HG02981 (cell line): Measurements from ENCODE around the gene SF1.
A peak's percentile ranks its signal among the peaks of the same experiment; 100 is the strongest.

Experiments used
- ATAC-seq: cut with Tn5 transposase; IDR thresholded peaks from one replicate; pipeline ENCODE4 v1.9.1; 2021; ENCODE audit warnings: mild to moderate bottlenecking, moderate library complexity; ENCODE audit not compliant: unreplicated experiment

Gene SF1

GRCh38 chr11:64728757-64729365 lies 49.5 kb downstream of the SF1 start:
- no peak for ATAC-seq

GRCh38 chr11:64726867-64727530 lies 51.3 kb downstream of the SF1 start:
- ATAC-seq = no peak

GRCh38 chr11:64726211-64726641 lies 52.1 kb downstream of the SF1 start:
- no peak for ATAC-seq

- ATAC-seq = no peak
These were observed 53.3 kb downstream of the SF1 start for GRCh38 chr11:64724863-64725532.

- no peak for ATAC-seq
These were observed 54.2 kb downstream of the SF1 start for GRCh38 chr11:64723907-64724862.

- peak; percentile 68 for ATAC-seq
These were observed 55.0 kb downstream of the SF1 start, which contains the start of gene NRXN2 for GRCh38 chr11:64723117-64723906. Gene NRXN2, minus strand, starts transcription at chr11:64723197. Its CDS starts 9,498 bp downstream, at chr11:64713699.

GRCh38 chr11:64722141-64723065 lies 55.9 kb downstream of the SF1 start:
- ATAC-seq = no peak

GRCh38 chr11:64721359-64721699 lies 57.0 kb downstream of the SF1 start:
- no peak for ATAC-seq

- no peak for ATAC-seq
These were observed 57.5 kb downstream of the SF1 start for GRCh38 chr11:64720640-64721358.

GRCh38 chr11:64720167-64720566 lies 58.2 kb downstream of the SF1 start:
- ATAC-seq = no peak

- no peak for ATAC-seq
These were observed 58.9 kb downstream of the SF1 start for GRCh38 chr11:64719406-64719805.

GRCh38 chr11:64718780-64719124 lies 59.6 kb downstream of the SF1 start:
- ATAC-seq = no peak

- ATAC-seq = no peak
These were observed 60.1 kb downstream of the SF1 start for GRCh38 chr11:64718084-64718779.

- no peak for ATAC-seq
These were observed 61.1 kb downstream of the SF1 start for GRCh38 chr11:64717268-64717578.

GRCh38 chr11:64716473-64717267 lies 61.7 kb downstream of the SF1 start:
- no peak for ATAC-seq

- no peak for ATAC-seq
These were observed 62.4 kb downstream of the SF1 start for GRCh38 chr11:64715756-64716472.

- no peak for ATAC-seq
These were observed 63.2 kb downstream of the SF1 start for GRCh38 chr11:64715110-64715509.
